Fibroblast of villous mesenchyme (primary cell): ENCODE data around the gene LCP2. TPM values are rescaled to one million over a fixed set of nuclear protein-coding genes. Genes with fewer than 3 reads are reported as not detected.

ENCODE experiments used
- DNase-seq: peaks from one replicate; pipeline ENCODE4 v3.0.0-alpha.2; 2010; ENCODE audit warnings: low read depth
- H3K4me3 ChIP-seq: 2 replicates; pipeline ENCODE4 v1.5.1; 2011; ENCODE audit warnings: low read depth, mild to moderate bottlenecking, low read length
- total RNA-seq: library from RNA; depleted of rRNA; stranded (reverse); fragments of >200 nt; gene quantifications from 2 replicates; pipeline ENCODE4 v1.2.3, GENCODE V29; 2012
- TF ChIP-seq, protein P1 (sequence below): IDR thresholded peaks from 2 replicates; pipeline ENCODE4 v1.5.1; 2012; ENCODE audit warnings: low read depth, mild to moderate bottlenecking, low read length; ENCODE audit not compliant: insufficient read depth

Gene LCP2
- total RNA-seq, 1 donor = not detected

GRCh38 chr5:170305646-170306025, 8.1 kb upstream of the LCP2 start:
- H3K4me3 ChIP-seq = no peak overlapping the region
- TF ChIP-seq, protein P1, sequence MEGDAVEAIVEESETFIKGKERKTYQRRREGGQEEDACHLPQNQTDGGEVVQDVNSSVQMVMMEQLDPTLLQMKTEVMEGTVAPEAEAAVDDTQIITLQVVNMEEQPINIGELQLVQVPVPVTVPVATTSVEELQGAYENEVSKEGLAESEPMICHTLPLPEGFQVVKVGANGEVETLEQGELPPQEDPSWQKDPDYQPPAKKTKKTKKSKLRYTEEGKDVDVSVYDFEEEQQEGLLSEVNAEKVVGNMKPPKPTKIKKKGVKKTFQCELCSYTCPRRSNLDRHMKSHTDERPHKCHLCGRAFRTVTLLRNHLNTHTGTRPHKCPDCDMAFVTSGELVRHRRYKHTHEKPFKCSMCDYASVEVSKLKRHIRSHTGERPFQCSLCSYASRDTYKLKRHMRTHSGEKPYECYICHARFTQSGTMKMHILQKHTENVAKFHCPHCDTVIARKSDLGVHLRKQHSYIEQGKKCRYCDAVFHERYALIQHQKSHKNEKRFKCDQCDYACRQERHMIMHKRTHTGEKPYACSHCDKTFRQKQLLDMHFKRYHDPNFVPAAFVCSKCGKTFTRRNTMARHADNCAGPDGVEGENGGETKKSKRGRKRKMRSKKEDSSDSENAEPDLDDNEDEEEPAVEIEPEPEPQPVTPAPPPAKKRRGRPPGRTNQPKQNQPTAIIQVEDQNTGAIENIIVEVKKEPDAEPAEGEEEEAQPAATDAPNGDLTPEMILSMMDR = no peak
- no peak for DNase-seq

GRCh38 chr5:170305016-170305645, 7.6 kb upstream of the LCP2 start:
- TF ChIP-seq, protein P1 = no peak
- no peak overlapping the region for H3K4me3 ChIP-seq
- no peak for DNase-seq

GRCh38 chr5:170303549-170303948, 6.0 kb upstream of the LCP2 start:
- TF ChIP-seq, protein P1 = no peak
- no peak overlapping the region for H3K4me3 ChIP-seq
- no peak for DNase-seq

DNA sequence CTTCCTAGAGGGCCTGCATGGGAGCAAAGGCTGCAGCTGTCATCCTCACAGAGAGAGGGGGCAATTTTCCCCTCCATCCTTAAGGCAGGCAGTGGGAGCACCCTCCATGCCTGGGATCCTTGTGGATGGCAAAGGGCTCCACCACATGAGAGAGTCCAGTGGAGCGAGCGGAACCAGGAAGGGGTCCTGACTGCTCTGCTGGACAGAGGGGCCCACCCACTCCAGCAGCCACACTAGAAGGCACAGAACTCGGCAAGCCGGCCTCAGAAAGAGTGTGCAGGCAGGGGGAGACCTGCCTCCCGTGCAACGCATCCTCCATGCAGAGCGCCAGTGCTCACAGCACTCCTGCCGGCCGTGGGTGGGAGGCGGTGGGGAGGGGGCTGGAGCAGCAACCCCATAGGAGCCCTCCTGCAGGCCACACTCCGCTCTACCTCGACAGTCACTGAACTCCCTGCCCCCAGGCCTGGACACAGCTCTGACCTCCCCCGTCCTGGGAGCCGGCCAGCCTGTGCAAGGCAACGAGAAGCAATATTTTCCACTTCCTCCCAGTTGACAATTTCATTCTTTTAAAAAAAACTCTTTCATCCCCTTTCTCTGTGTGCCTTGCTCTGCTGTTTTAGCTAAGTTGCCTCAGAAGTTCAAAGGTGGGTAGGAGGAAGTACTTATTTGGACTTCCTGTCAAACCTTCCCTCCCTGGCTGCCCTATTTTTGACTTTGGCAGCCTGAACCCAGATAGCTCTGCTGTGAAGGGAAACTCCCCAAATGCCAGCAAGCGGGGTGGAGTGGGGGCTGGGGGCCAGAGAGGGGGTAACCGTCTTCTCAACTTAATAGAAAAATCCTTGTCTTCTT, 5.3 kb upstream of the LCP2 start:
- DNase-seq = no peak
- H3K4me3 ChIP-seq = no peak overlapping the region
- TF ChIP-seq, protein P1 = no peak

GRCh38 chr5:170301981-170302652, 4.5 kb upstream of the LCP2 start:
- no peak overlapping the region for H3K4me3 ChIP-seq
- DNase-seq = no peak
- TF ChIP-seq, protein P1 = no peak

GRCh38 chr5:170301149-170301548, 3.6 kb upstream of the LCP2 start:
- TF ChIP-seq, protein P1 = no peak
- H3K4me3 ChIP-seq = no peak overlapping the region
- no peak for DNase-seq
